HUES48 (cell line): Measurements from ENCODE around the gene CACNA1I.
A peak's percentile ranks its signal among the peaks of the same experiment; 100 is the strongest.

Experiments used
- H3K27ac ChIP-seq: one replicate; pipeline ENCODE4 v1.7.0; 2013; ENCODE audit warnings: low read depth, low read length, inconsistent platforms
- H3K27me3 ChIP-seq: 2 replicates; pipeline ENCODE4 v1.6.1; 2013; ENCODE audit warnings: mild to moderate bottlenecking, low read length; ENCODE audit not compliant: control insufficient read depth, insufficient read depth
- H3K36me3 ChIP-seq: 2 replicates; pipeline ENCODE4 v1.6.1; 2013; ENCODE audit warnings: low read length; ENCODE audit not compliant: control insufficient read depth, insufficient read depth
- H3K4me1 ChIP-seq: 2 replicates; pipeline ENCODE4 v1.6.1; 2013; ENCODE audit warnings: mild to moderate bottlenecking, low read length; ENCODE audit not compliant: control insufficient read depth, insufficient read depth
- H3K4me3 ChIP-seq: 2 replicates; pipeline ENCODE4 v1.5.1; 2013; ENCODE audit warnings: mild to moderate bottlenecking, low read depth, low read length
- H3K9ac ChIP-seq: 2 replicates; pipeline ENCODE4 v1.6.1; 2013; ENCODE audit warnings: mild to moderate bottlenecking, low read depth, low read length, moderate library complexity
- H3K9me3 ChIP-seq: 2 replicates; pipeline ENCODE4 v1.6.1; 2013; ENCODE audit warnings: low read length; ENCODE audit not compliant: control insufficient read depth, insufficient read depth

Gene CACNA1I

GRCh38 chr22:39717099-39717498, 146.5 kb downstream of the CACNA1I start:
- Histone ChIP-seq H3K4me3 (no peak overlapping the region), H3K36me3 (no peaks in the 10 kb centered on the region), H3K9ac (no peak overlapping the region), H3K27ac (no peak overlapping the region), H3K4me1 (peaks cover 13% of the 10 kb centered on the region; the same call in 1 of the 2 replicates), H3K27me3 (no peaks in the 10 kb centered on the region), H3K9me3 (no peaks in the 10 kb centered on the region)

GRCh38 chr22:39718206-39718605, 147.7 kb downstream of the CACNA1I start:
- Histone ChIP-seq H3K4me3 (no peak overlapping the region), H3K27ac (no peak overlapping the region)

GRCh38 chr22:39718921-39719475, 148.4 kb downstream of the CACNA1I start:
- Histone ChIP-seq H3K9me3 (no peaks in the 10 kb centered on the region), H3K4me1 (peaks cover 10% of the 10 kb centered on the region; the same call in 1 of the 2 replicates), H3K36me3 (no peaks in the 10 kb centered on the region), H3K9ac (no peak overlapping the region), H3K27ac (no peak overlapping the region), H3K4me3 (no peak overlapping the region), H3K27me3 (no peaks in the 10 kb centered on the region)

More at GRCh38 chr22:39718206-39718605, 147.7 kb downstream of the CACNA1I start:
- peaks cover 11% of the 10 kb centered on the region; the same call in 1 of the 2 replicates for H3K4me1 ChIP-seq
- no peaks in the 10 kb centered on the region for H3K27me3 ChIP-seq
- H3K9ac ChIP-seq, result no peak overlapping the region
- no peaks in the 10 kb centered on the region for H3K36me3 ChIP-seq
- no peaks in the 10 kb centered on the region for H3K9me3 ChIP-seq

GRCh38 chr22:39719559-39720450, 149.3 kb downstream of the CACNA1I start:
- no peak overlapping the region for H3K9ac ChIP-seq

GRCh38 chr22:39721206-39722031, 150.9 kb downstream of the CACNA1I start:
- Histone ChIP-seq H3K9ac (no peak overlapping the region), H3K27me3 (no peaks in the 10 kb centered on the region), H3K4me1 (peaks cover 10% of the 10 kb centered on the region; the same call in 1 of the 2 replicates), H3K9me3 (no peaks in the 10 kb centered on the region), H3K27ac (no peak overlapping the region), H3K36me3 (no peaks in the 10 kb centered on the region), H3K4me3 (no peak overlapping the region)

More at GRCh38 chr22:39719559-39720450, 149.3 kb downstream of the CACNA1I start:
- Histone ChIP-seq H3K27me3 (no peaks in the 10 kb centered on the region), H3K36me3 (no peaks in the 10 kb centered on the region), H3K9me3 (no peaks in the 10 kb centered on the region), H3K4me3 (no peak overlapping the region), H3K4me1 (peaks cover 10% of the 10 kb centered on the region; the same call in 1 of the 2 replicates), H3K27ac (peak overlapping the region; percentile 31)

GRCh38 chr22:39722032-39722325, 151.4 kb downstream of the CACNA1I start:
- Histone ChIP-seq H3K36me3 (no peaks in the 10 kb centered on the region), H3K27me3 (no peaks in the 10 kb centered on the region), H3K4me1 (peaks cover 10% of the 10 kb centered on the region; the same call in 1 of the 2 replicates), H3K4me3 (no peak overlapping the region), H3K27ac (no peak overlapping the region), H3K9ac (no peak overlapping the region), H3K9me3 (no peaks in the 10 kb centered on the region)

GRCh38 chr22:39722501-39722900, 151.9 kb downstream of the CACNA1I start:
- H3K27ac ChIP-seq, result no peak overlapping the region
- H3K9me3 ChIP-seq, result no peaks in the 10 kb centered on the region
- H3K4me3 ChIP-seq, result no peak overlapping the region
- peaks cover 10% of the 10 kb centered on the region; the same call in 1 of the 2 replicates for H3K4me1 ChIP-seq
- H3K9ac ChIP-seq, result no peak overlapping the region
- no peaks in the 10 kb centered on the region for H3K27me3 ChIP-seq
- H3K36me3 ChIP-seq, result no peaks in the 10 kb centered on the region

- no peak overlapping the region for H3K4me3 ChIP-seq
- no peaks in the 10 kb centered on the region for H3K27me3 ChIP-seq
- no peaks in the 10 kb centered on the region for H3K9me3 ChIP-seq
- no peak overlapping the region for H3K27ac ChIP-seq
- H3K9ac ChIP-seq, result no peak overlapping the region
- peaks cover 10% of the 10 kb centered on the region; the same call in 1 of the 2 replicates for H3K4me1 ChIP-seq
- H3K36me3 ChIP-seq, result no peaks in the 10 kb centered on the region
Measured at GRCh38 chr22:39723463-39723862, 152.9 kb downstream of the CACNA1I start.

GRCh38 chr22:39723899-39724351, 153.4 kb downstream of the CACNA1I start:
- Histone ChIP-seq H3K36me3 (no peaks in the 10 kb centered on the region), H3K9me3 (no peaks in the 10 kb centered on the region), H3K4me1 (peaks cover 10% of the 10 kb centered on the region; the same call in 1 of the 2 replicates), H3K27me3 (no peaks in the 10 kb centered on the region), H3K9ac (no peak overlapping the region), H3K27ac (no peak overlapping the region), H3K4me3 (no peak overlapping the region)

GRCh38 chr22:39724390-39724789, 153.8 kb downstream of the CACNA1I start:
- no peak overlapping the region for H3K27ac ChIP-seq
- no peak overlapping the region for H3K9ac ChIP-seq
- peaks cover 10% of the 10 kb centered on the region; the same call in 1 of the 2 replicates for H3K4me1 ChIP-seq
- no peaks in the 10 kb centered on the region for H3K36me3 ChIP-seq
- no peak overlapping the region for H3K4me3 ChIP-seq
- no peaks in the 10 kb centered on the region for H3K27me3 ChIP-seq
- H3K9me3 ChIP-seq, result no peaks in the 10 kb centered on the region
